Islet of Langerhans (tissue), 1 donor: Measurements from ENCODE around the gene ECE1.

Experiments used
- FAIRE-seq: peaks from one replicate; lab custom pipeline; 2011; peaks lifted over from hg19 to GRCh38; lab: Jason Lieb, UNC

ECE1 gene

DNA sequence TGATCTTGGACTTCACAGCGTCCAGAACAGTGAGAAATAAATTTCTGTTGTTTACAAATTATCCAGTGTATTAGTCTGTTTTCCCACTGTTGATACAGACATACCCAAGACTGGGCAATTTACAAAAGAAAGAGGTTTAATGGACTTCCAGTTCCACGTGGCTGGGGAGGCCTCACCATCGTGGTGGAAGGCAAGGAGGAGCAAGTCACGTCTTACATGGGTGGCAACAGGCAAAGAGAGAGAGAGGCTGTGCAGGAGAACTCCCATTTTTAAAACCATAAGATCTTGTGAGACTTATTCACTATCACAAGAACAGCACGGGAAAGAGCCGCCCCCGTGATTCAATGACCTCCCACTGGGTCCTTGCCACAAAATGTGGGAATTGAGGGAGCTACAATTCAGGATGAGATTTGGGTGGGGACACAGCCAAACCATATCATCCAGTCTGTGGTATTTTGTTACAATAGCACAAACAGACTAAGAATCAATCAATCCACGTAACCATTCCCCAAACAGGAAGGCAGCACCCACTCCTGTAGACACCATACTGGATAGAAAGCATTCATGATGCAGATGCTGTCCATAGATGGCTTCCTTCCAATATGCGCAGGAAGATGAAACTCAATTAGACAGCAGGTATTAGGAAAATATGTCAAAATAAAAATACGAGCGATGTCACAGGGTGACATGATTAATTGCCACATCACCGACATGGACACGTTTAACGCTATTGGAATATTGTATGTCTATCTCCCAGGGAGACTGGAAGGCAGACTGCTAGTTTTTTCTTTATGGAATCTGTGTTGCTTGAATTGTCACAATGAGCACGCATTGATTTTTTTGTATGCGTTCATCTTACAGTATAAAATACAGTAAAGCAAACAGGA, 22.8 kb downstream of the ECE1 start:
- FAIRE-seq = no peak

DNA sequence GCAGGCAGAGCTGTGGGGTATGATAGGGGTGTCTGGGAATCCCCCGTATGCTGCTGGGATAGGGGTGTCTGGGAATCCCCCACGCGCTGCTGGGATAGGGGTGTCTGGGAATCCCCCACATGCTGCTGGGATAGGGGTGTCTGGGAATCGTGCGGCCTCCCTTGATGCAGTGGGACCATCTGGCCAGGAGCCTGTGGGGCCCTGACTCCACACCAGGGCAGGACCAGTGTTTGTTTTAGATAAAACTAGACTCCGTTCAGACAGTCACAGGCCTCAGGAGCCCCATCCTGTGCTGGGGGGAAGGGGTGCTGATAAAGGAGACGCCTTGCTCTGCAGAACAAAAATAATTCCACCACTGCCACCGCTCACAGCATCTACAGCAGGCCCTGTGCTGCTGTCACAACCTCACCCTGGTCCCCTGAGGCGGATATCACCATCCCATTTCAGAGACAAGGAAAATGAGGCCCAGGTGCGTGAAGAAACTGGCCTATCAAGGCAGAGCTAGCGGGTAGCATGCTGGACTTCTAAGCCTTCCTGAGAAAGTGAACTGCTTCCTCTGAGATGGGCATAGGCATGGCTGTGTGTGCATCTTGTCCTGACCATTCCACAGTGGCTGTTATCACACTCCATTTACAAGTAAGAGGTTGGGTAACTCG, 24.0 kb downstream of the ECE1 start:
- FAIRE-seq = no peak

DNA sequence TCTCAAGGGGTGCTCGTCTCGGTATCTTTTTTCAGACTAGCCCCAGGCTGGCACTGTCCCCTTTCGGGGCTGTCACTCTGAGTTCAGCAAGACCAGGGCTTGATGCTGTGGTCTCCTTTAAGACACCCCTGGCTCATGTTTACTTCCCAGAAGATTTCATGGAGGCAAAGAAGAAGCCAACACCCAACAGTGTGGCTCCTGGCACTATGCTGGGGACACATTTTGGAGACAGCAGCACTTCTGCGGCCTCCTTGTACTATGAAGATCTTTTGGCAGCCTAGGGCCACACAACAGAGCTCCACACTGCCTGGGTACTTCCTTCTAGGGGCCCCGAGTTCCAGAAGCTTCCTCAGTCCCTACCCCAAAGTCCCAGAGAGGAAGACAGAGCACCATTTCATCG, 24.6 kb downstream of the ECE1 start:
- no peak for FAIRE-seq

DNA sequence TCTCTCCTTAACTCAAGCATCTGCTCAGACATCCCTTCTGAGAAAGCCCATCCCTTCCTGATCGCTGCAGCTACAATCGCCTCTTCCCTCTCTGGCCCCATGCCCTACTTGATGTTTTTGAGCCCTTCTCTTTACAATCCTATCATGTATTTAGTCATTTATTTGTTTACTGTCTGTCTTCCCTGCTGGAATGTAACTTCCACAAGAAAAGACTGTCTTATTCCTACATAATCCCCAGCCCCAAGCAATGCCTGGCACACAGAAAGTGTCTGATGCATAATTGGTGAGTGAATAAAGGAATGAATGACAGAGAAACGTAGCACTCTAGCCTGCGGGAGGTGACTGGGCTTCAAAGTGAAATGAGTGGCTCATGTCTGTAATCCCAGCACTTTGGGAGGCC, 25.4 kb downstream of the ECE1 start:
- no peak for FAIRE-seq

DNA sequence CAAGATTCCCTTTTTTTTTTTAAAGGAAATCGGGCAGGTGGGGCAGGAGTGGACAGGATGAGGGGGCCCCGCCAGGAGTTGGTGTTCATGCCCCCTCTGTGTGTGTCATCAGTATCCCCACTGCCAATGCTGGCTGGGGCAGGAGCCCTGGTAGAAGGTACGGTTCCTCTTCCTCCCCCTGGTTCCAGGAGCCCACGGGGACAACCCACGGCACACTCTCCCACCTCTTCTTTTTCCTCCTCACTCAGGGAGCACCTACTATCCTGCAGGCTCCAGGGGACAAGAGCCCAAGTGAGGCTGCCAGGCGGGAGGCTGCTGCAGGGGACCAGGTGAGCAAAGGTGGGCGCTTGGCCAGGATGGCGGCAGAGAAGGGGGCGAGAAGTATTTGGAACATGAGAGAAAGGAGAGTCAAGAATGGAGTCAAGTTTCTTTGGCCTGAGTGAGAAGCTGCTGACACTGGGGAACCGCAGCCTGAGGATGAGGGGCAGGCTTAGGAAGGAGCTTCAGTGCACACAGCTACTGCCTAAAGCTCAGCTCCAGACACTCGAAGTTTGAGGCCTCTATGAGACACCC, 26.5 kb downstream of the ECE1 start:
- no peak for FAIRE-seq

DNA sequence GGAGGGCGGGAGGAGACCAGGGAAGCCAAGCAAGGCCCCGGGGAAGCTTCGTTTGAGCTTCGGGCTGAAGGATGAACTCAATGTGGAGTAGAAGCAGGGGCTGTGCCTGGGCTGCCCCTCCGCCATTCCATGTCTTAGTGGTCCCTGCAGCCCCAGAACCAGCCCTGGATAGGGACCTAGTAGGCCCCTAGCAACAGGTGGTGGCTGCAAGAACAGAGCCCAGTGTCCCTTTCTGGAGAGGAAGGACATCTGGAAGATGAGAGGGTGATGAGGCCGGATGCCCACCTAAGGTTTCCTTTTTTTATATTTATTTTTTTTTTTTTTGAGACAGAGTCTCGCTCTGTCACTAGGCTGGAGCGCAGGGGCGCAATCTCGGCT, 27.2 kb downstream of the ECE1 start:
- FAIRE-seq = no peak

DNA sequence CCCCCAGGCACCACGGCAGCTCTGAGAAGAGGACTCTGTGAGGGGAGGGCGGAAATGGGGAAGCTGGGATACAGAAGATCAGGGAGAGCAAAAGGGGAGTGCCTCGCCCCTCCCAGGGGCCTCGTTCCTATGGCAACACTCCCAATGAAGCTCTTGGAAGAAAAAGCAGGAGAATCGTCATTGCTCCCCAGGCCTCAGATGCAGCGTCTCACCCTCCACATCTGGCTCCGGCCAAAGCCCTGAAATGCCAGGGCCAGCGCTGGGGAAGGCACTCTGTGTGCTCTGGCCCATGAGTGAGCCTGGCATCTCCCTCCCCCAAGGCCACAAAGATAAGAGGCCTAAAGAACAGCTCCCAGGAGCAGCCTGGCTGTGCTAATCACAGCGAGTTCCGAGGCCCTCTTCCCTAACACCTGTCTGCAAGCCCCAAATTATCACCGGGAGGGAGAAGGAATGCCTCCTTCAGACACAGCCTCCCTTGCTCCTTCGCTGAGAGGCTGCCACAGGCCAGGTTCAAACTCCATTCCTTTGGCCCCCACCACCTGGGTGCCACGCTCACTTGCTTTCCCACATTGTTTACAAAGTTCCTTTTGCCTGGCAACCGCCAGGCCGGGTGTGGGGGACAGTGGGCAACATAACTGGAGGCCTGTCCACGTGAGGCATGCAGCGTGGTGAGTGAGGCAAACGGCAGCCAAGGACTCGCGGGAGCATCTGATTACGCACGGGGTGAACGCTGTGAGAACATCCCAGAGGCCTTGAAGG, 27.8 kb downstream of the ECE1 start:
- FAIRE-seq = peak; percentile 30

DNA sequence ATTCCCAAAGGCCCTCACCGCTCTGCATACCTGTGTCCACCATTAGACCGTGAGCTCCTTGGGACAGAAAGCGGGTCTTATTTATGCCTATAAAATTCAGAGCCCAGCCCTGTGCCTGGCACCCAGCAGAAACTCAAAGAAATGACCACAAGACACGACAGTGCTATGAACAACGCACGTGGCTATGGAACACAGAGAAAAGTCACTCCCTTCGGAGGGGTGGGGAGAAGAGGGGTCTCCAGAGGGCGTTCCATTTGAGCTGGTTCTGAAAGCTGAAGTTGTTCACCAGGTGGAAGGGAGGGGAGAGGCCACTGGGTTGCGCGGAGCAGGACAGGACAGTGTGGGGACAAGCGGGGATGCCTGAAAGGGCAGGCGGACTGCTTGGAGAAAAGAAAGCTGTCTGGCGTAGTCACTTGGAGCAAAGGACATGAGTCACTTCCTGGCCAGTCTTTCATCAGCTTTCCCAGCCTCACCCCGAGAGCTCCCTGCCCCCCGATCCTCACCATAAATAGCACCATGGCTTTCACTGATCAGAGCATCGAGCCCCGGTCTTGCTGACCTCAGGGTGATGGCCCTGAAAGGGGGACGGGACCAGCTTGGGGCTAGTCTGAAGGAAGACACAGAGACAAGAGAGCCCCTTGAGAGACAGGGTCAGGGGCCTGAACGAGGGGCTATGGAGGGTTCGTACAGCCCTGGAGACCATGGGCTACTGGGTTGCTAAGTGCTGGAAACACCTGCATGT, 28.5 kb downstream of the ECE1 start:
- peak; percentile 5 for FAIRE-seq

DNA sequence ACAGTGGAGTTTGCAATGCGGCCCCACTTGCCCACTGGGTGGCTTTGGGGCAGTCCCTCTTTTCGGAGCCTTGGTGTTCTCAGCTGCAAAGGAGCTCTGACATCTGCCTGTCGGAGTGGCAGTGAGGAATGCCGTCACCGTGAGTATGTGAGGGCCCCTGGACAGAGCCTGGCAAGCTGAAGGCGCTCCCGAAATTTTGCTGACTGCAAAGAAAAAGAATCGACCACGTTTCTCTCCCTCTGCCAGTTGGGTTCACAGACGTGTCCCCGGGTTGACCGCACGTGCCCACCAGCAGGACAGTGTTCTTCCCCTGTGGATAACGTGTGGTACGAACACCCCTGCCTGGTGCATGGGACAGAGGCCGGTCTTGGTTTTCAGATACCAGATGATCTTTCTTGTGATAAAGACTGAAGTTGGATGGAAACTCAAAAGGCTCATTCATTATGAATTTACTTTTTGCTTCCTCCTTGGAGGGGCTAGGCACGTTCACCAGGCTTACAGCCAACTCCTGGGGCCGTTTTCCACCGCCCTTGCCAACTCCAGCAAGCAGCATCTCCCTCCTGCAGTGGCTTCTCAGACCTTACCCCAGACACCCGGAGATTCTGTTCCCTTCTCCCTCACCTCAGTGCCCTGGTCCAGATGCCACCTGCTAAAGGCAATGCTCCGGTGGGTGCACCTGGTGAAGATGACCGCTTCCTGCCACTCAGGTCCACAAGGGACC, 29.7 kb downstream of the ECE1 start:
- FAIRE-seq = no peak

DNA sequence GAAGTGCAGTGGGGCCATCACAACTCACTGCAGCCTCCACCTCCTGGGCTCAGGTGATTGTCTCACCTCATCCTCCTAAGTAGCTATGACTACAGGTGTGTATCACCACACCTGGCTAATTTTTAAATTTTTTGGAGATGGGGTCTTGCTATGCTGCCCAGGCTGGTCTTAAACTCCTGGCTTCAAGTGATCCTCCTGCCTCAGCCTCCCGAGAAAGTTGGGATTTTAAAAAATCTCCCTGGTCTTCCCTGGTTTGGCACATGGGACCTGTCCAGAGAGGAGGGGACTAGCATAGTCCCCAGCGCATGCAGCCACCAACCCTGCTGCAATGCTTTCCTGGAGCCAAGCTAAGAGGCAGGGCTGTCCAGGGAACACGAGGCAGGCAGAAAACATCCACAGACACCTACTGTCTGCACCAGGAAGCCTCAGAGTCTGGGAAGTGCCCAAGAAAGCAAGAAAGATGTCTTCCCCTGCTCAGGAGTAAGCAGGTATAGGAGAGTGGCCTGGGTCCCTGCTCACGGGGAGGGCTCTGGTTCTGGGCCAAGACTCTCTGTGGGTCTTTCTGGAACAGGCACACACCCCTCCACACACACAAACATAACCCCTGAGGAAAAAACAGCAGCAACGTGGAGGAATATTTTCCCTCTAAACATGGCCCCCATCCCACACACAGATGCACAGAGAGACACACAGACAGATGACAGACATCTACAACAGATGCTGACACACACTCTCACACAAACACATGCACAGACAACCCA, 30.8 kb downstream of the ECE1 start:
- no peak for FAIRE-seq

DNA sequence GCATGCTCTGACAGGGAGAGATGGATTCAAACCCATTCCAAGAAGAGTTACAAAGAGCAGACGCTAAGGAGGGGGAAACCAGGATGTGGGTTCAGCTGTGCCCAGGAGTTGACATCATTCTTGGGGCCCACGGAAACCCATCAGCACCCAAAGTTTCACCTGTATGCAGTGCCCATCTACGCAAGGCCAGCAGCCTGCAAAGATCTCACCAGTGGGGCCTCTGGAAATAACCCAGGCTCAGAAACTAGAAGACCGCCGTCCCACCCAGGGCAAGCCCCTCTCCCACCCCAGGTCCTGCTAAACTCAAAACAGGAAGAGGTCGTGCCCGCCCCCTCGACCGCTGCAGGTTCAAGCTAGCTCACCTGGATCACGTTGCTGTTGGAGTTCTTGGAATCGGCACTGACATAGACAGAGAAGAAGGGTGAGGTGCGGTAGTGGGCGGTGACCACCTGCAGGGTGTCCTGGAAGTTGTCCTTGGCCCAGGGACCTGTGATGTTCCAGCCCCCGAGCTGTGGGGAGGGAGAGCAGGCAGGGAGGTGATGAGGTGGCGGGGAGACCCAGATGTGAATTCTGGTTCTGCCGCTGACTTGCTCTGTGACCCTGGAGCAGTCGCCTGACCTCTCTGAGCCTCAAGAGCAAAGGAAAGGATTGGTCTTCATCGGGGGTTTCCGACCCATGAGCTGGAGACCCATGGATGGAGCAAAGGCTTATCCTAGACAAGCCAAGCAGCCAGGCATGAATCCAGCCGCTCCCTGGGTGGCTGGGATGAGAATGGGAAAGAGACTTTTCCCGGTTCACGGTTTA, 31.7 kb downstream of the ECE1 start:
- no peak for FAIRE-seq

DNA sequence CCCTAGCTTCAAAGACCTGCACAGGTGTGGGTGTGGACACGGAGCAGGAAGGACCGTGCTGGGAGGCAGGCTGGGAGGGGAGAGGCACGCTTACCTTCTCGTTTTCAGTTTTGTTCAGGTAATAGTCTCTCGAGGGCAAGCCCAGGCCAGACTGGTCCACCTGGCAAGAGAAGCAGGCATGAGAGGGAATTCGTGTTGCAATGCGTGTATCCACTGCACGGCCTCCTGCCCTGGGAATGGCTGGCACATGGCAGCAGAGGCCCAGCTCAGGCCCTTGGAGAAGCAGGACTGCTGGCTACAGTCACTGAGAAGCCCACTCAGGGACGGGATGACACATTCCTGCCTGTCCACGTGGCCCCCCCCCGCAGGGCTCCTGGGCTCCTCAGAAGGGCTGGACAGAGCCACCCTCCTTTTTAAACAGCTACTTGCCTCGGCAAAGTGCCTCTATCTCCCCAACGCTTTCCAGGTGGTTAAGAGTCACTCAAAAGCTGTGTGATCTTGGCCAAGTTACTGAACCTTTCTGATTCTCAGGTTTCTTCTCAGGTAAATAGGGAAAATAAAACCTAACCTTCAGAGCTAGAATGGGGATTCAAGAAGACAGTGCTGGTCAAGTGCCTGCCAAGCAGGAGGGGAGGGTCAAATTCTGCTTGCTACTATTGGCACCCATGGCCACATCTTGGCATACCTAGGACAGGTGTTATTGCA, 32.7 kb downstream of the ECE1 start:
- no peak for FAIRE-seq

DNA sequence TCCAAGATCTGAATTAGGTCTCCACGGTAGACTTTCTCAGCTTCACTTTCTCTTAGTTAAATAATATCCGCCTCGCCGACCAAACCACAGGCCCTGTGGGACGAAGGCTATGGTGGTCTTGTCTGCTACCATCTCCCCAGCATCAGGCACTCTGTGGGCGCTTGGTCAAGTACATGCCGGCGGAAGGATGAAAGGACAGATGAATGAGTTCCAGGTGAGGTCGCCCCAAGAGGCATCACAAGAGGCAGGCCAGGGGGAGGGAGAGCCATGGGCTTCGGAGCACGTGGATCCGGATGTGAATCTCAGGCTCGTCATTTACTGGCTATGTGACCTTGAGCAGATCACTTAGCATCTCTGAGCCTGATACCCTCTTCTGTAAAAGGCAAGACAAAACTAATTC, 33.5 kb downstream of the ECE1 start:
- FAIRE-seq = no peak

DNA sequence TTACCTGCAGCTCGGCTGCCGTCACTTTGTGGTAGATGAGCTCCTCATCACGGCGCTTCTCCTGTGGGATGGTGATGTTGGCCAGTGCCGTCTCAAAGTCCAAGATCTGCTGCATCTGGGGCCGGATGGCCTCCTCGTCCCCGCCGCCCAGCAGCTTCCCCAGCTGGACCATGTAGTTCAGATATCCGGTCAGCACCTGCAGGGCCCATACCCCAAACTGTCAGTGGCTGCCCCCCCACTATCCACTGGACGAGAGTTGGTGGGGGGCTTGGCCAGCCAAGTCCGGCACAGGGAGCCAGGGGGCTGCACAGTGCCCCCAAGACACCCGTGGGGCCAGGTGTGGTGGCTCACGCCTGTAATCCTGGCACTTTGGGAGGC, 34.3 kb downstream of the ECE1 start:
- no peak for FAIRE-seq

DNA sequence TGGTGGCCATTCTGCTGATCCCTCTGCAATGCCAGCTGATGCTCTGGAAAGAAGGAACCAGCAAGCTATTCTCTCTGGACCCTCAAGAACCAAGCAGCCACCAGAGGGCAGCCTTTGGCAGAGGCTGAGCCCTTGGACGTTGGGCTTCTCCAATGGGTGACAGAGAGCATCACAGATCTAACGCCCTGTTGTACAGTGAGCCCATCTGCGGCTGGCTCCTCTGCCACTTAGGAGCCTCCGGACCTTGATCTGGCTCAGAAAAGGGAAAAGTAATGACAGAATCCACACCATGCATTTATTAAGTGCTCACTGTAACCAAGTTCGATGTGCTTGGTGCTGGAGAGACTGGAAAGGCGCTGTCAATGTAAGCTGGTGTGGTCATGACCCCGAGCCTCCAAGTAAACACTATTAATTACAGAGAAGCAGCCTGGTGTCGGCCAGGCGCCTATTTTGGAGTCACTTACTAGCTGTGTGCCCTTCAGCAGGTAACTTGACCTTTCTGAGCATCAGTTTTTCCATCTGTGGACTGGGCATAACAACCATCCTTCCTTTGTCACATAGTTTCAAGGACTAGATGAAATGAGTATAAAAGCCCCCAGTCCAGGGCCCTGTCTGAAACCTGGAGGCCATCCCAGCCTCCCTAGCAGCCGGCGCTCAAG, 34.9 kb downstream of the ECE1 start:
- FAIRE-seq = peak; percentile 97

DNA sequence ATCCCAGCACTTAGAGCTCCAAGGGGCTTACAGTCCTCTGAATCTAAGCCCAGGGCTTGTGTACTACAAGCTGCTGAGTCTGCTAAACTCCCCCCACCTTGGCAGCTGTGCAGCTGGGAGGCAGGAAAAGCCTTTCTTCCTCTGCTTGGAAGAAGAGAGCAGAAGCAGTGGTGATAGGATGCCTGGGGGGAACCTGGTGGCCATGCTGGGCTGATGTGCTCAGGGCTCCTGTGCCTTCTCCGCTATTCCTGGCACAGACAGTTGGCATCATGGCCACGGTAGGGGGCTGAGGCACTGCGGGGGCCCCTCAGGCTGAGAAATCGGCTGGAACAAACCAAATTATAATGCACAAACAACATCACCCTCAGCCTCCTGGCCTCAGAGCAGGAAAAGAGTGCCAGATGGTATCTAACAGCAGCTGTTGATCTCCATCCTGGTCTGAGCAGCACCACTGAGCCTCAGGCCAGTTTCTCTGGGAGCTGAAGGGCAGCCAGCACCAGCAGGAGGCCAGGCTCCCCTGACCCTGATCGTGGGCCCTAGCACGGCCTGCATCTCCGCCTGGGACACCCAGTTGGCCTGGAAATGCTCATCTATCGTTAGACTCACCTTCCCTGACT, 35.8 kb downstream of the ECE1 start:
- FAIRE-seq = no peak

DNA sequence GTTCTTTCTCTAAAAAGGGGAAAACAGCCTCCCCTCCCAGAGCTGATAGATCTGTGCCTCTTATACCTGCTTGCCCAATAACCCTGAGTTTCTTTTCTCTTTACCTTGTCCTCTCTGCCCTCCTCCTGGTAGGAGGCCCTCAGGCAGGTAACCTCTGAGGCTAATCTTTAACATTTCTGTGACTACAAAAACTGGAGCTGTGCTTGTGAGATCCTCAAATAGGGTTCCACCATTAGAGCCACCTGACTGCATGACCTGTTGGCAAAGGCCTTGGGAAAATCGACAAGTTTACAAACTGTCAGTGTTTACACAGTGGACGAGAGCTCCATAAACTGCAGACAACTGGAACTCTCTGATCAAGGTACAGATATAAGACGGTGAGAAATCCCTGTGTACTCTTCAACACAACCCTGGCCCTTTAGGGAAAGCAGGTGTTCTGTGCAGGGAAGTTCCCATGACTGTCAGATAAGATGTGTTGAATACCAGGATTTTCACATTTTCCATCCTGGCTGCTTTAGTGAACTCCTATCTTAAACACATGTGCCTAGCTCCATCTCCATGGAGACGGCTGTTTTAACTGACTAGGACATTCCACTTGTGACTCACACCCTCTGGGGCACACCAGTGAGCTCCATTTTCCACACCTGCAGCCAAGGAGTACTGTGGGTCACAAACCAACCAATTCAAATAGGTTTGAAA, 38.3 kb downstream of the ECE1 start:
- peak; percentile 96 for FAIRE-seq
